GM19328 (cell line): ENCODE measurements around the gene POLR1A.

Experiments
- ATAC-seq: cut with Tn5 transposase; IDR thresholded peaks from one replicate; pipeline ENCODE4 v1.9.1; 2021; ENCODE audit warnings: mild to moderate bottlenecking, moderate library complexity; ENCODE audit not compliant: unreplicated experiment

The POLR1A gene

GRCh38 chr2:86065512-86065911 lies 40.2 kb downstream of the POLR1A start:
- ATAC-seq = no peak

GRCh38 chr2:86064006-86064405 lies 41.7 kb downstream of the POLR1A start:
- no peak for ATAC-seq

GRCh38 chr2:86062043-86062442 lies 43.6 kb downstream of the POLR1A start:
- no peak for ATAC-seq

- ATAC-seq = no peak
These were observed 48.9 kb downstream of the POLR1A start for GRCh38 chr2:86056590-86057331.

GRCh38 chr2:86055314-86055713 lies 50.4 kb downstream of the POLR1A start:
- no peak for ATAC-seq

GRCh38 chr2:86054535-86055082 lies 51.1 kb downstream of the POLR1A start:
- ATAC-seq = no peak

GRCh38 chr2:86053166-86053565 lies 52.5 kb downstream of the POLR1A start:
- no peak for ATAC-seq

GRCh38 chr2:86052676-86053075 lies 53.0 kb downstream of the POLR1A start:
- ATAC-seq = no peak

GRCh38 chr2:86052265-86052664 lies 53.4 kb downstream of the POLR1A start:
- no peak for ATAC-seq

GRCh38 chr2:86050301-86050700 lies 55.4 kb downstream of the POLR1A start:
- ATAC-seq = no peak

- no peak for ATAC-seq
These were observed 56.2 kb downstream of the POLR1A start for GRCh38 chr2:86049529-86049928.

- no peak for ATAC-seq
These were observed 56.8 kb downstream of the POLR1A start for GRCh38 chr2:86048888-86049287.

GRCh38 chr2:86048383-86048701 lies 57.3 kb downstream of the POLR1A start:
- ATAC-seq = no peak

- ATAC-seq = no peak
These were observed 57.9 kb downstream of the POLR1A start for GRCh38 chr2:86047575-86048382.

GRCh38 chr2:86045541-86045940 lies 60.1 kb downstream of the POLR1A start:
- ATAC-seq = no peak

- no peak for ATAC-seq
These were observed 61.1 kb downstream of the POLR1A start for GRCh38 chr2:86044614-86045013.

- no peak for ATAC-seq
These were observed 61.6 kb downstream of the POLR1A start for GRCh38 chr2:86044045-86044444.

GRCh38 chr2:86042256-86043168 lies 63.2 kb downstream of the POLR1A start:
- no peak for ATAC-seq

GRCh38 chr2:86039963-86040655 lies 65.6 kb downstream of the POLR1A start:
- ATAC-seq = no peak

GRCh38 chr2:86039178-86039962 lies 66.3 kb downstream of the POLR1A start:
- ATAC-seq = no peak
